HepG2 (cell line): ENCODE data around the gene SLTM. TPM values are rescaled to one million over a fixed set of nuclear protein-coding genes. Genes with fewer than 3 reads are reported as not detected.
A peak's percentile ranks its signal among the peaks of the same experiment; 100 is the strongest.

Experiments used
- ATAC-seq: fragments of 200-7000 bp; cut with Tn5 transposase; 3 replicates; pipeline ENCODE4 v1.9.1; 2020; ENCODE audit warnings: mild to moderate bottlenecking, moderate library complexity
- BruUV-seq: library from RNA; stranded (reverse); fragments of 400-500 nt; replicated peaks from 2 replicates; lab custom pipeline; 2021; lab: Mats Ljungman, UMichigan
- CTCF ChIA-PET: fragments of 300-600 bp; formaldehyde crosslinking; extraction: SDS; loops from one replicate; lab custom pipeline; 2021; ENCODE audit warnings: low total read pairs, inconsistent platforms, low intra/inter-chr PET ratio; lab: Yijun Ruan, JAX
- POLR2A ChIA-PET: fragments of 350-600 bp; sonication (Branson Sonifier 250); formaldehyde crosslinking; loops from one replicate; lab custom pipeline; 2020; ENCODE audit warnings: antibody characterized with exemption, inconsistent platforms; lab: Yijun Ruan, JAX
- DNase-seq: peaks from one replicate; pipeline ENCODE4 v3.0.0-alpha.2; 2015; ENCODE audit warnings: low spot score
- FAIRE-seq: peaks from 3 replicates; lab custom pipeline; 2011; peaks lifted over from hg19 to GRCh38; lab: Jason Lieb, UNC
- H2AFZ ChIP-seq: one replicate; pipeline ENCODE4 v1.6.1; 2011; ENCODE audit warnings: low read length, inconsistent platforms
- H3K27ac ChIP-seq: fragments of 300-600 bp; 3 replicates; pipeline ENCODE4 v1.8.0; 2011; ENCODE audit warnings: mixed run types, mild to moderate bottlenecking, mixed read lengths, low read length, inconsistent platforms; ENCODE audit not compliant: insufficient read depth; ENCODE audit errors: extremely low read length
- H3K27me3 ChIP-seq, 2 experiments: fragments of 200-600 bp in 1 of 2; 2 replicates in 1 of 2; 3 replicates in 1 of 2; pipeline versions ENCODE4 v1.6.0 to v1.8.0; 2011; ENCODE audit warnings: low read length in 2 of 2, mild to moderate bottlenecking in 2 of 2, moderate library complexity in 2 of 2, inconsistent platforms in 1 of 2; ENCODE audit not compliant: insufficient read depth in 2 of 2, control insufficient read depth in 1 of 2
- H3K36me3 ChIP-seq, 2 experiments: fragments of 200-600 bp in 1 of 2; replicated peaks in 1 of 2; 2 replicates in 1 of 2; 3 replicates in 1 of 2; pipeline versions ENCODE4 v1.5.1 to v1.8.0; 2011; ENCODE audit warnings: low read length in 2 of 2, inconsistent platforms in 1 of 2; ENCODE audit not compliant: insufficient read depth in 2 of 2, control insufficient read depth in 1 of 2
- H3K4me1 ChIP-seq: 2 replicates; pipeline ENCODE4 v1.5.1; 2012; ENCODE audit warnings: low read length, inconsistent platforms; ENCODE audit not compliant: insufficient read depth
- H3K4me2 ChIP-seq: 2 replicates; pipeline ENCODE4 v1.6.0; 2011; ENCODE audit warnings: low read depth, low read length, inconsistent platforms
- H3K4me3 ChIP-seq, 3 experiments: fragments of 200-600 bp in 1 of 3; sonication (generic), shearing (Covaris generic) in 1 of 3; replicated peaks in 1 of 3; 2 replicates each; pipeline ENCODE4 v1.5.1; 2011 to 2016; ENCODE audit warnings: low read length in 3 of 3, inconsistent platforms in 2 of 3, low read depth in 2 of 3, mild to moderate bottlenecking in 2 of 3, control low read depth in 1 of 3, mixed read lengths in 1 of 3; ENCODE audit not compliant: insufficient read depth in 1 of 3
- H3K79me2 ChIP-seq: one replicate; pipeline ENCODE4 v1.6.1; 2011; ENCODE audit warnings: low read length, inconsistent platforms; ENCODE audit not compliant: insufficient read depth
- H3K9ac ChIP-seq: 2 replicates; pipeline ENCODE4 v1.6.0; 2011; ENCODE audit warnings: mild to moderate bottlenecking, low read depth, low read length, inconsistent platforms; ENCODE audit not compliant: insufficient read depth
- H3K9me3 ChIP-seq: 2 replicates; pipeline ENCODE4 v1.5.1; 2012; ENCODE audit warnings: mild to moderate bottlenecking, low read length
- H4K20me1 ChIP-seq: 2 replicates; pipeline ENCODE4 v1.6.0; 2011; ENCODE audit warnings: inconsistent platforms, mild to moderate bottlenecking, low read length, moderate library complexity; ENCODE audit not compliant: insufficient read depth
- CEBPB ChIP-seq: IDR thresholded peaks from 2 replicates; pipeline ENCODE4 v1.6.1; 2011; ENCODE audit warnings: low read depth, low read length, improper control_type of control experiment, borderline replicate concordance
- NFRKB ChIP-seq: fragments of 450-650 bp; IDR thresholded peaks from 2 replicates; pipeline ENCODE4 v1.6.1; 2017
- RCOR2 ChIP-seq: IDR thresholded peaks from 2 replicates; pipeline ENCODE4 v1.6.1; 2016; ENCODE audit warnings: missing biosample characterization, missing genetic modification reagents
- RORA ChIP-seq: sonication (generic); formaldehyde crosslinking; IDR thresholded peaks from 2 replicates; pipeline ENCODE4 v1.5.0; 2020; ENCODE audit warnings: mild to moderate bottlenecking, missing genetic modification reagents, moderate library complexity
- TBX3 ChIP-seq: fragments of 450-650 bp; IDR thresholded peaks from 2 replicates; pipeline ENCODE4 v1.6.1; 2017; ENCODE audit warnings: antibody characterized with exemption, mild to moderate bottlenecking, inconsistent platforms, borderline replicate concordance
- ZNF710 ChIP-seq: sonication (generic); formaldehyde crosslinking; IDR thresholded peaks from 2 replicates; pipeline ENCODE4 v1.5.0; 2020; ENCODE audit warnings: mild to moderate bottlenecking, missing genetic modification reagents, borderline replicate concordance
- WGBS: methylation state at CpG from one replicate; pipeline ENCODE4 v1.1.6; 2017; ENCODE audit warnings: low lambda C conversion rate; 5-methylcytosine and 5-hydroxymethylcytosine counted together
- in situ Hi-C: cut with HindIII; loops from 2 replicates; pipeline ENCODE4 v1.10.0; 2017; ENCODE audit warnings: low pct_unique_long_range_greater_than_20kb; ENCODE audit not compliant: extremely low pct_ligation_motif_present
- intact Hi-C: fragments of 100-400 bp; cut with micrococcal nuclease; formaldehyde crosslinking; loops from one replicate; pipeline ENCODE4 v1.10.0; 2022; ENCODE audit not compliant: unreplicated experiment
- polyA plus RNA-seq, 8 experiments: library from polyadenylated mRNA; depleted of rRNA in 3 of 8; stranded (reverse) in 7 of 8; unstranded in 1 of 8; fragments of >200 nt; fragmentation: Illumina TruSeq in 4 of 8; extraction: Trizol in 4 of 8; gene quantifications; 2 replicates each; pipeline versions ENCODE4 v1.2.1 to v1.2.3, GENCODE V29; 2011 to 2016; ENCODE audit warnings: low read depth in 4 of 8, missing spikeins in 1 of 8, mixed read lengths in 1 of 8; ENCODE audit not compliant: insufficient read depth in 1 of 8
- small RNA-seq, 3 experiments: library from RNA; depleted of rRNA; stranded (forward); fragments of <200 nt; gene quantifications; one replicate each; pipeline ENCODE3, GENCODE V24; 2012; ENCODE audit warnings: low read depth in 2 of 3, low replicate concordance in 1 of 3; ENCODE audit not compliant: insufficient read length in 3 of 3, insufficient read depth in 2 of 3
- total RNA-seq, 5 experiments: library from RNA; depleted of rRNA; stranded (reverse); fragments of >200 nt; fragmentation: Illumina TruSeq; extraction: Trizol; gene quantifications; 2 replicates each; pipeline ENCODE4 v1.2.3, GENCODE V29; 2016; ENCODE audit warnings: low read depth in 1 of 5
- TF ChIP-seq, protein P1 (sequence below): sonication (generic); formaldehyde crosslinking; IDR thresholded peaks from 2 replicates; pipeline ENCODE4 v1.4.0; 2020; ENCODE audit warnings: missing genetic modification reagents, borderline replicate concordance

SLTM gene
- total and polyA plus RNA-seq, 2 of the 13 experiments (the other 11 are each of a cell fraction or from before 2014, with no cell fraction given) = 22.0 to 64.2 TPM

GRCh38 chr15:58830556-58830955, 102.9 kb downstream of the SLTM start:
- in situ Hi-C loops = no loop called here
- no peaks in the 10 kb centered on the region for H3K9me3 ChIP-seq
- FAIRE-seq (no peak), DNase-seq (peak; percentile 6), ATAC-seq (peak; percentile 46; the same call in 1 of the 3 replicates)
- H3K9ac ChIP-seq = no peak overlapping the region
- ChIA-PET POLR2A (no interaction called here), CTCF (no interaction called here)
- H3K36me3 ChIP-seq = peaks cover 2 to 16% of the 10 kb centered on the region in 2 experiments; a peak in 3 of 5 replicates
- no peak overlapping the region for H3K27ac ChIP-seq
- no peaks in the 10 kb centered on the region for H3K79me2 ChIP-seq
- intact Hi-C loops = no loop called here
- no peak overlapping the region for H2AFZ ChIP-seq
- H3K4me2 ChIP-seq = no peak overlapping the region
- 95% methylated on average over 2 of the region's 2 CpGs for WGBS
- H3K4me1 ChIP-seq = peaks cover 4% of the 10 kb centered on the region; the same call in 1 of the 2 replicates
- no peaks in the 10 kb centered on the region for H3K27me3 ChIP-seq
- H3K4me3 ChIP-seq = no peak overlapping the region
- no peaks in the 10 kb centered on the region for H4K20me1 ChIP-seq
- no TSS peak for BruUV-seq
- TF ChIP-seq RORA (CRISPR knock-in tag) (no peak), NFRKB (no peak), CEBPB (peak; percentile 43; the same call in 1 of the 2 replicates), ZNF710 (no peak), RCOR2 (CRISPR knock-in tag) (no peak), TBX3 (no peak)
- TF ChIP-seq, protein P1, sequence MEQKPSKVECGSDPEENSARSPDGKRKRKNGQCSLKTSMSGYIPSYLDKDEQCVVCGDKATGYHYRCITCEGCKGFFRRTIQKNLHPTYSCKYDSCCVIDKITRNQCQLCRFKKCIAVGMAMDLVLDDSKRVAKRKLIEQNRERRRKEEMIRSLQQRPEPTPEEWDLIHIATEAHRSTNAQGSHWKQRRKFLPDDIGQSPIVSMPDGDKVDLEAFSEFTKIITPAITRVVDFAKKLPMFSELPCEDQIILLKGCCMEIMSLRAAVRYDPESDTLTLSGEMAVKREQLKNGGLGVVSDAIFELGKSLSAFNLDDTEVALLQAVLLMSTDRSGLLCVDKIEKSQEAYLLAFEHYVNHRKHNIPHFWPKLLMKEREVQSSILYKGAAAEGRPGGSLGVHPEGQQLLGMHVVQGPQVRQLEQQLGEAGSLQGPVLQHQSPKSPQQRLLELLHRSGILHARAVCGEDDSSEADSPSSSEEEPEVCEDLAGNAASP (CRISPR knock-in tag) = peak; percentile 42; the same call in 1 of the 2 replicates

Small RNAs within 50 kb of the gene (small RNA-seq; reads per million reads assigned to genes)
- 0 reads per million in 3 experiments for gene ZNF444P1

Other genes starting within 250 kb of the SLTM start
- gene ADAM10, start 184.0 kb downstream of the SLTM start, total RNA-seq (2016; rRNA removed; fragmentation: Illumina TruSeq; extraction: Trizol) = 86.8 and 125 TPM in 2 replicates
- gene ADAM10, start 184.0 kb downstream of the SLTM start, polyA plus RNA-seq (2011; rRNA removed) = 92.7 and 100 TPM in 2 replicates
- 12.6 and 15.6 TPM in 2 replicates for gene MINDY2, start 162.4 kb downstream of the SLTM start, total RNA-seq (2016; rRNA removed; fragmentation: Illumina TruSeq; extraction: Trizol)
- 5.3 and 7.2 TPM in 2 replicates for gene MINDY2, start 162.4 kb downstream of the SLTM start, polyA plus RNA-seq (2011; rRNA removed)
- gene RNF111, start 54.0 kb upstream of the SLTM start, total RNA-seq (2016; rRNA removed; fragmentation: Illumina TruSeq; extraction: Trizol) = 12.1 and 16.0 TPM in 2 replicates
- gene RNF111, start 54.0 kb upstream of the SLTM start, polyA plus RNA-seq (2011; rRNA removed) = 19.4 and 23.1 TPM in 2 replicates
- gene CCNB2, start 171.5 kb upstream of the SLTM start, total RNA-seq (2016; rRNA removed; fragmentation: Illumina TruSeq; extraction: Trizol) = 80.9 and 108 TPM in 2 replicates
- gene CCNB2, start 171.5 kb upstream of the SLTM start, polyA plus RNA-seq (2011; rRNA removed) = 23.1 and 43.5 TPM in 2 replicates